Measurements from ENCODE around the gene NUP62. TPM values are rescaled to one million over a fixed set of nuclear protein-coding genes. Genes with fewer than 3 reads are reported as not detected.

NUP62 gene
- total and polyA plus RNA-seq, 2 of the 8 experiments (the other 6 are each of a cell fraction or from before 2014, with no cell fraction given) = 50.0 to 107 TPM

- H3K23me2 ChIP-seq (ENCODE audit: low read depth, low read length) = peaks cover 22% of the 10 kb centered on the region
- no peak overlapping the region for H2AK5ac ChIP-seq (ENCODE audit: low read depth, low read length)
- H3K9me3 ChIP-seq (ENCODE audit: insufficient read depth in 2 of 2, low read depth in 1 of 2, low read length in 1 of 2) = no peaks in the 10 kb centered on the region
- H4K5ac ChIP-seq (ENCODE audit: insufficient read length, low read depth, low read length) = no peak overlapping the region
- H3K4me2 ChIP-seq (ENCODE audit: insufficient read depth in 1 of 2, low read depth in 2 of 2, low read length in 2 of 2) = peak overlapping the region; percentile 90 to 92; a peak in 2 of 4 replicates
- H3K4me3 ChIP-seq (ENCODE audit: extremely low read depth in 1 of 4, insufficient read depth in 2 of 4, low read depth in 3 of 4, low read length in 4 of 4) = peak overlapping the region in 1 of 4 experiments; percentile 90; a peak in 1 of 8 replicates
- H2BK12ac ChIP-seq (ENCODE audit: low read depth, low read length) = 0 out of 2 replicates have a peak overlapping the region, but pooled peaks have one; percentile 11
- H3K4ac ChIP-seq (replicated peaks; ENCODE audit: insufficient read length, low read depth, low read length) = no peak overlapping the region
- H2BK5ac ChIP-seq (ENCODE audit: low read depth, low read length) = no peak overlapping the region
- H4K20me1 ChIP-seq (replicated peaks in 1 of 2; ENCODE audit: control insufficient read depth in 1 of 2, insufficient read depth in 2 of 2, low read length in 2 of 2) = peaks cover 0 to 3% of the 10 kb centered on the region in 2 experiments
- FAIRE-seq (no peak), DNase-seq (ENCODE audit: low read depth in 1 of 2, low spot score in 2 of 2) (no peak)
- no peak overlapping the region for H2AFZ ChIP-seq (ENCODE audit: low read length)
- ChIA-PET CTCF (ENCODE audit: partially characterized antibody) (interaction anchor here (1.2 to 1.8 kb wide), 2 partner anchors 11 to 29 kb away, joined by 3 to 6 read pairs; no protein-coding TSS in a partner anchor), POLR2A (ENCODE audit: partially characterized antibody) (interaction anchor here (0.7 to 6.2 kb wide), 6 partner anchors 8 to 185 kb away, joined by 3 to 76 read pairs (median 22); partner anchors contain the start of genes ATF5, NUP62 and PNKP)
- no peaks in the 10 kb centered on the region for H3K27me3 ChIP-seq (replicated peaks in 1 of 4; ENCODE audit: control insufficient read depth in 3 of 4, extremely low read depth in 1 of 4, insufficient read depth in 3 of 4, low read length in 3 of 4)
- H3K4me1 ChIP-seq (replicated peaks in 1 of 4; ENCODE audit: control insufficient read depth in 3 of 4, insufficient read depth in 4 of 4, low read length in 3 of 4) = peaks cover 0 to 15% (median 10%) of the 10 kb centered on the region in 4 experiments; a peak in 6 of 7 replicates
- H3K36me3 ChIP-seq (ENCODE audit: control insufficient read depth in 2 of 4, insufficient read depth in 4 of 4, low read length in 3 of 4) = peaks cover 0 to 7% (median 4%) of the 10 kb centered on the region in 4 experiments; a peak in 4 of 8 replicates
- peaks cover 18% of the 10 kb centered on the region for H3K79me1 ChIP-seq (ENCODE audit: low read depth, low read length)
- no peak overlapping the region for H3K18ac ChIP-seq (ENCODE audit: extremely low read depth, low read length)
- H2BK120ac ChIP-seq (replicated peaks; ENCODE audit: low read depth, low read length) = no peak overlapping the region
- H2BK20ac ChIP-seq (ENCODE audit: low read length) = no peak overlapping the region
- 0 out of 2 replicates have a peak overlapping the region, but pooled peaks have one; percentile 16 for H3K27ac ChIP-seq (ENCODE audit: low read depth, low read length)
- peak overlapping the region in 1 of 4 experiments; percentile 10; a peak in 2 of 7 replicates for H3K9ac ChIP-seq (replicated peaks in 1 of 4; ENCODE audit: extremely low read depth in 1 of 4, low read depth in 3 of 4, low read length in 3 of 4)
- H4K91ac ChIP-seq (replicated peaks; ENCODE audit: insufficient read length, low read length) = no peak overlapping the region
- 94% methylated on average over 11 of the region's 11 CpGs; no CpG with 5 or more reads in 1 of the 2 experiments for WGBS, 2 experiments (ENCODE audit: extremely low coverage in 1 of 2, insufficient coverage in 1 of 2, insufficient read length in 1 of 2, insufficient replicate concordance in 2 of 2, low coverage in 1 of 2, low lambda C conversion rate in 2 of 2, missing lambda C conversion rate in 1 of 2)
- H3K23ac ChIP-seq (ENCODE audit: insufficient read length) = no peak overlapping the region
- 0 out of 2 replicates have a peak overlapping the region, but pooled peaks have one; percentile 29 for H2BK15ac ChIP-seq (ENCODE audit: low read length)
- H3K14ac ChIP-seq (ENCODE audit: insufficient read length) = no peak overlapping the region
- H4K8ac ChIP-seq (ENCODE audit: extremely low read depth, insufficient read depth, low read length) = peak overlapping the region; percentile 73
- no peak overlapping the region for H3K56ac ChIP-seq (replicated peaks; ENCODE audit: insufficient read length, low read depth, low read length)
- peaks cover 0 to 30% of the 10 kb centered on the region in 2 experiments; a peak in 2 of 4 replicates for H3K79me2 ChIP-seq (ENCODE audit: control insufficient read depth in 1 of 2, insufficient read depth in 2 of 2, low read length in 2 of 2)
- no peak for TF ChIP-seq SP1 (IDR thresholded peaks at IDR 0.05; ENCODE audit: low read depth, low read length)
- no peak for TF ChIP-seq ATF3 (IDR thresholded peaks at IDR 0.05; ENCODE audit: insufficient read depth, low read depth, low read length)
- no peak for TF ChIP-seq CREB1 (IDR thresholded peaks at IDR 0.05)
- no peak for TF ChIP-seq PHF8 (conservative IDR thresholded peaks at IDR 0.05; ENCODE audit: low read depth, low read length)
- TF ChIP-seq SRF (IDR thresholded peaks at IDR 0.05; ENCODE audit: low read depth, low read length) = no peak
- TF ChIP-seq RXRA (IDR thresholded peaks at IDR 0.05; ENCODE audit: insufficient read depth, low read depth, low read length) = no peak
- TF ChIP-seq SIX5 (IDR thresholded peaks at IDR 0.05; ENCODE audit: low read depth, low read length) = no peak
- no peak for TF ChIP-seq RBBP5 (IDR thresholded peaks at IDR 0.05; ENCODE audit: borderline replicate concordance, low read depth, low read length)
- TF ChIP-seq RFX5 (IDR thresholded peaks at IDR 0.05; ENCODE audit: borderline replicate concordance, low read depth, low read length) = no peak
- TF ChIP-seq SAP30 (IDR thresholded peaks at IDR 0.05; ENCODE audit: insufficient read depth, insufficient replicate concordance, low read length) = no peak
- TF ChIP-seq CHD1 (IDR thresholded peaks at IDR 0.05; ENCODE audit: low read depth, low read length) = no peak
- no peak for TF ChIP-seq NRF1 (IDR thresholded peaks at IDR 0.05; ENCODE audit: low read depth, low read length)
Measured at GRCh38 chr19:49874503-49875157, 54.7 kb downstream of the NUP62 start.

Measured in H1 (cell line).